Thoracic aorta (tissue), 2 donors: Measurements from ENCODE around the gene GIGYF2. TPM values are rescaled to one million over a fixed set of nuclear protein-coding genes. Genes with fewer than 3 reads are reported as not detected.

Source experiments
- ATAC-seq: fragments of 150-250 bp; one replicate; pipeline ENCODE4 v1.8.0; 2017; ENCODE audit warnings: low read depth; ENCODE audit not compliant: insufficient number of reproducible peaks, low FRiP score
- DNase-seq: peaks from one replicate; pipeline ENCODE4 v3.0.0-alpha.2; 2020; ENCODE audit warnings: low spot score
- H3K27ac ChIP-seq, 2 donors: fragments of 200-600 bp; sonication (generic); 1 replicate in 1 of 2; 2 replicates in 1 of 2; pipeline ENCODE4 v1.5.1; 2016; ENCODE audit warnings: mild to moderate bottlenecking in 2 of 2, moderate library complexity in 2 of 2
- H3K27me3 ChIP-seq: fragments of 200-600 bp; sonication (generic); replicated peaks from 2 replicates; pipeline ENCODE4 v1.6.0; 2016; ENCODE audit warnings: mild to moderate bottlenecking; ENCODE audit not compliant: insufficient read depth
- H3K36me3 ChIP-seq: fragments of 200-600 bp; sonication (generic); one replicate; pipeline ENCODE4 v1.5.1; 2016
- H3K4me1 ChIP-seq, 2 donors: fragments of 200-600 bp; sonication (generic); 1 replicate in 1 of 2; 2 replicates in 1 of 2; pipeline versions ENCODE4 v1.5.1 to v1.6.0; 2016; ENCODE audit warnings: low read depth in 2 of 2, mild to moderate bottlenecking in 1 of 2; ENCODE audit not compliant: control insufficient read depth in 1 of 2
- H3K4me3 ChIP-seq: fragments of 200-600 bp; sonication (generic); 2 replicates; pipeline ENCODE4 v1.5.1; 2016; ENCODE audit warnings: mild to moderate bottlenecking
- H3K9me3 ChIP-seq: fragments of 200-600 bp; sonication (generic); 2 replicates; pipeline ENCODE4 v1.5.1; 2016
- total RNA-seq, 2 donors: library from RNA; depleted of rRNA; stranded (reverse); fragments of >200 nt; gene quantifications; one replicate each; pipeline versions ENCODE4 v1.1.0 to v1.2.3, GENCODE V29; 2016
- TF ChIP-seq, protein P1 (sequence below): fragments of 200-600 bp; sonication (generic); IDR thresholded peaks from one replicate; pipeline ENCODE4 v1.5.1; 2019; ENCODE audit warnings: antibody characterized with exemption

Gene GIGYF2
- total RNA-seq, 2 donors from 2014 or later = 54.7 to 121 TPM

DNA sequence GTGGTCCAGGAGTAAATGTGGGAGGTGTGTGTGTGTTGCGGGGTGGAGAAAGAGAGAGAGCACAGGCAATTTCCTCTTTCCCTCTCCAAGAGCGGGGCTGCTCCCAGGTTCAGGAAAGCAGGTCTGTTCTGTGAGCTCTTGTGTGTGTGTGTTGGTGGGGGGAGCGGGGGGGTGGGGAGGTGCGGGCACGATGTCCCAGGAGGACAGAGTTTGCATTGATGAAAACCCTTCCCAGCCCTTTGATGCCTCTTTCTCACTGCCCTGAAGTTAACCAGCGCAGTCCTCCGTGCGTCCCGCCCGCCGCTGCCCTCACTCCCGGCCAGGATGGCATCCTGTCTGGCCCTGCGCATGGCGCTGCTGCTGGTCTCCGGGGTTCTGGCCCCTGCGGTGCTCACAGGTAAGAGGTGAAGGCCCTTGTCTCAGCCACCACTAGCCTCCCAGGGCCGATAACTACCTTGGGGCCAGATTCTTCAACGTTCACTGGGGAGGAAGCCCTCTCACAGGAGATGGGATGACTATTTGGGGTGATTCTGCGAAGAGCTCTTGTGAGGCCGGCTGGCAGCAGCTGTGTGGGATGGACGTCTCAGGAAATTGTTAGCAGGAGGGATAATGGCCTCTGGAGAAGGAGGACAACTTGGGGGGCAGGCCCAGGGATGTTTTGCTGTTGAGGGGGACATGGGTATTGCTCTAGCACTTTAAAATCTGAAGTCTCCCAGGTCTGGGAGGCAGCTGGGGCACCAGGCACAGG, 173.1 kb downstream of the GIGYF2 start, which contains the start of gene SNORC:
Gene SNORC (plus strand): TSS at position 247 of the 748 bp plus-strand sequence. CDS start 78 bp downstream, at position 325.
- no peak within 1 kb of the TSS for H3K27ac ChIP-seq
- ATAC-seq (no peak), DNase-seq (no peak)
- H3K9me3 ChIP-seq = no peaks in the 10 kb centered on the region
- no peaks in the 10 kb centered on the region for H3K36me3 ChIP-seq
- TF ChIP-seq, protein P1, sequence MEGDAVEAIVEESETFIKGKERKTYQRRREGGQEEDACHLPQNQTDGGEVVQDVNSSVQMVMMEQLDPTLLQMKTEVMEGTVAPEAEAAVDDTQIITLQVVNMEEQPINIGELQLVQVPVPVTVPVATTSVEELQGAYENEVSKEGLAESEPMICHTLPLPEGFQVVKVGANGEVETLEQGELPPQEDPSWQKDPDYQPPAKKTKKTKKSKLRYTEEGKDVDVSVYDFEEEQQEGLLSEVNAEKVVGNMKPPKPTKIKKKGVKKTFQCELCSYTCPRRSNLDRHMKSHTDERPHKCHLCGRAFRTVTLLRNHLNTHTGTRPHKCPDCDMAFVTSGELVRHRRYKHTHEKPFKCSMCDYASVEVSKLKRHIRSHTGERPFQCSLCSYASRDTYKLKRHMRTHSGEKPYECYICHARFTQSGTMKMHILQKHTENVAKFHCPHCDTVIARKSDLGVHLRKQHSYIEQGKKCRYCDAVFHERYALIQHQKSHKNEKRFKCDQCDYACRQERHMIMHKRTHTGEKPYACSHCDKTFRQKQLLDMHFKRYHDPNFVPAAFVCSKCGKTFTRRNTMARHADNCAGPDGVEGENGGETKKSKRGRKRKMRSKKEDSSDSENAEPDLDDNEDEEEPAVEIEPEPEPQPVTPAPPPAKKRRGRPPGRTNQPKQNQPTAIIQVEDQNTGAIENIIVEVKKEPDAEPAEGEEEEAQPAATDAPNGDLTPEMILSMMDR = no peak
- H3K4me3 ChIP-seq = no peak within 1 kb of the TSS
- no peaks in the 10 kb centered on the region for H3K27me3 ChIP-seq
- H3K4me1 ChIP-seq = no peaks in the 10 kb centered on the region

DNA sequence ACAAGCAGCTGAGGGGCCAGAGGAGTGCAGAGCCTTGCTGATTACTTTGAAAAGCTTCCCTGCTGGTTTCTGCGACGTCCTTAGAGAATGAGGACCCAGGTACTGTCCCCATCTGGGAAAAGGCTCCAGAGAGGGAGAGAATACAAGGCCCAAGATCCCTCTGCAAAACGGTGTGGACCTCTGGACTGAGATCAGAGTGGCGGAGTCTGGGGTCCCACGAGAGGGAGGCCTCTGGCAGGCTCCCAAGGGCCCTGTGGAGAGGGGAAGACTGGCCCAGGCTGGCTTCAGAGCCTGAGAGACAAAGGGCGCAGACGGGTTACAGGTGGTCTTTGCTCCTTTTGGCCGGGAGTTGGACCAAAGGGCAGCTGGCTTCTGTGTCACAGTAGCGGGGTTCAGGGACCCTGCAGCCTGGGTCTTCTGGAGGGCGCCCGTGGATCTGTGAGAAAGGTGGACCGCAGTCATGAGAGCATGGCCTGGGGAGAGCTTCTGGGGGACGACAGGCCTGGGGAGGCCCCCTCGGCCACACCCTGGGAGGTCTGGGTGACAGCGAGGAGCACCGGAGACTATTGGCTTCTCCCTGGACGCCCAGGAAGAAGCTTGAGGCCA, 173.7 kb downstream of the GIGYF2 start:
- Histone ChIP-seq H3K4me1 (peaks cover 3 to 6% of the 10 kb centered on the region in 2 donors), H3K36me3 (no peaks in the 10 kb centered on the region), H3K4me3 (no peak overlapping the region), H3K9me3 (no peaks in the 10 kb centered on the region), H3K27ac (no peak overlapping the region), H3K27me3 (no peaks in the 10 kb centered on the region)
- TF ChIP-seq, protein P1 = no peak
- ATAC-seq = no peak
- DNase-seq = no peak

- Histone ChIP-seq H3K4me3 (no peak overlapping the region), H3K9me3 (no peaks in the 10 kb centered on the region), H3K27ac (no peak overlapping the region), H3K27me3 (no peaks in the 10 kb centered on the region), H3K36me3 (no peaks in the 10 kb centered on the region), H3K4me1 (peaks cover 3 to 7% of the 10 kb centered on the region in 2 donors)
- TF ChIP-seq, protein P1 = no peak
- DNase-seq = no peak
- no peak for ATAC-seq
Observed at GRCh38 chr2:232871418-232871834, 174.3 kb downstream of the GIGYF2 start.

DNA sequence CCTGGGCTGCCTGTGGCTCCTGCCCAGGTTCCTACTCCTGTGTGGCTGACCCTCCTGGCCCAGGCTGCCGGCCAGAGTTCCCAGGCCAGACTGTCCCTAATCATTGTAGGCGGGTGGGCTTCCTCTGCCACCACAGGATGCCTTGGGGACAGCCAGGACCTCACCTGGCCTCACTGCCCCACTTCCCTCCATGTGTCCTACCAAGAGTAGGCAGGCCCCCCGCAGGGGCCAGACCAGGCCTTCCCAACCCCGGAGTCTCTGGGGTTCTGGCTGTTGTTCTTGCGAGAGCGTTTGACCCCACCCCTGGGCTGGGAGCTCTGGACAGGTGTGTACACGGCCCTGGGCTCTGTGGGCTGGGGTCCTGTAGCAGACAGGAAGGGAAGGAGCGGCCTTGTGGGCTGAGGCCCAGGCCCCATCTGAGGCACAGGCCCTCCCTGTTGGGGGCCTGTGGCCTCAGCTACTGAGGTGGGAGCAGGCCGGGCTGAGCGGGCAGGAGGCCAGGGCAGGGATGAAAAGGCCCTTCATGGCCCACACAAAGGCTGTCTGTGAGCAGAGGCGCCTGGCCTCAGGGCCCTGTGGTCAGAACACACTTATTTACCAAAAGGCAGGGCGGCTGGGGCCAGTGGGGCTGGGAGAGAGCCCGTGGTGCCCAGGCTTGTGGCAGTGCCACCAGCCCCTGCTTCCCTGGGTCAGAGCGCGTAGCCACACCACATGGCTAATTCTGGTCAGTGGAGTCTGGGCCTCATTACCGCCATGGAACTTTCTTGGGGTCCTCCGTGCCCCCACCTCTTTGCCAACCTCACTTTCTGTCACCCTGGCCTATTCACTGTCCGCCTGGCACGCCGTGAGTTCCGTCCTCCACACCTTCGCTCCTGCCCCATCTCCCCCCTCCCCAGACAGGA, 175.0 kb downstream of the GIGYF2 start:
- no peaks in the 10 kb centered on the region for H3K36me3 ChIP-seq
- DNase-seq (no peak), ATAC-seq (no peak)
- H3K27ac ChIP-seq = no peak overlapping the region
- H3K4me1 ChIP-seq = peaks cover 3 to 11% of the 10 kb centered on the region in 2 donors
- no peak overlapping the region for H3K4me3 ChIP-seq
- no peaks in the 10 kb centered on the region for H3K27me3 ChIP-seq
- TF ChIP-seq, protein P1 = no peak
- H3K9me3 ChIP-seq = no peaks in the 10 kb centered on the region

DNA sequence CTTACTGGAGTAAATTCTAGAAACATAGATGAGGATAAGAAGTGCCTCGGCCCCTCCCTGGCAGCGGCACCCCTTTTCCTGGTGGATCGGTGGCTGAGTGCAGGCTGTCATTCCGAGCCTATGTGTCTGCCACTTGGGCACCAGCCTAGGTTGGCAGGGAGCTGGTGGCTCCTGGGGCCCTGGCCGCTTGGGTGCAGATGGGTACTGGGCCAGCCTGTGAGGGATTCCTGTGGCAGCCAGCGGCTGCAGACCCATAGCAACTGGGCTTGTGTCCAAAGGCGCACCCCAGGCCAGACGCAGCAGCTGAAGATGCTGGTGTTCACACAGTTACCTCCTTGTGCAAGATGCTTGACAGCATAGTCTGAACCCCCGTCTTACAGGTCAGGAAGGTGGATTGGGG, 175.7 kb downstream of the GIGYF2 start:
- TF ChIP-seq, protein P1 = no peak
- no peak overlapping the region for H3K27ac ChIP-seq
- peaks cover 3 to 11% of the 10 kb centered on the region in 2 donors for H3K4me1 ChIP-seq
- no peak for DNase-seq
- H3K27me3 ChIP-seq = no peaks in the 10 kb centered on the region
- no peaks in the 10 kb centered on the region for H3K36me3 ChIP-seq
- H3K4me3 ChIP-seq = no peak overlapping the region
- ATAC-seq = no peak
- H3K9me3 ChIP-seq = no peaks in the 10 kb centered on the region
